Measurements from ENCODE around the gene TMEFF2.

The TMEFF2 gene

GRCh38 chr2:192218377-192218776, 23.6 kb upstream of the TMEFF2 start:
- no peaks in the 10 kb centered on the region for H4K20me1 ChIP-seq (ENCODE audit: insufficient read depth, low read length, poor library complexity, severe bottlenecking)
- H3K4me1 ChIP-seq (ENCODE audit: insufficient read depth, low read length, poor library complexity, severe bottlenecking) = no peaks in the 10 kb centered on the region
- H3K4me2 ChIP-seq (ENCODE audit: low read depth, low read length, poor library complexity, severe bottlenecking) = no peak overlapping the region
- H2AFZ ChIP-seq (ENCODE audit: low read length) = no peak overlapping the region
- H3F3A ChIP-seq (ENCODE audit: low read depth) = no peaks in the 10 kb centered on the region
- no peaks in the 10 kb centered on the region for H3K9me3 ChIP-seq (ENCODE audit: insufficient read depth, low read depth, low read length)
- H3K79me2 ChIP-seq (ENCODE audit: insufficient read depth, low read length) = no peaks in the 10 kb centered on the region
- H3K36me3 ChIP-seq (ENCODE audit: insufficient read depth, low read length) = no peaks in the 10 kb centered on the region
- no peak overlapping the region for H3K4me3 ChIP-seq (ENCODE audit: low read length, poor library complexity, severe bottlenecking)
- H3K27me3 ChIP-seq (ENCODE audit: insufficient read depth, low read length, poor library complexity, severe bottlenecking) = no peaks in the 10 kb centered on the region
- TF ChIP-seq EZH2phosphoT487 (IDR thresholded peaks at IDR 0.05; ENCODE audit: borderline replicate concordance) (no peak), CTCF (conservative IDR thresholded peaks at IDR 0.05; ENCODE audit: low read length) (no peak)
- no peaks in the 10 kb centered on the region for H3K9me2 ChIP-seq (replicated peaks; ENCODE audit: low read depth, low read length)
- no peak overlapping the region for H3K9ac ChIP-seq (ENCODE audit: low read depth, low read length, poor library complexity, severe bottlenecking)

- no peaks in the 10 kb centered on the region for H3K79me2 ChIP-seq (ENCODE audit: insufficient read depth, low read length)
- H3K27me3 ChIP-seq (ENCODE audit: insufficient read depth, low read length, poor library complexity, severe bottlenecking) = no peaks in the 10 kb centered on the region
- H3F3A ChIP-seq (ENCODE audit: low read depth) = no peaks in the 10 kb centered on the region
- H3K4me2 ChIP-seq (ENCODE audit: low read depth, low read length, poor library complexity, severe bottlenecking) = no peak overlapping the region
- H3K9ac ChIP-seq (ENCODE audit: low read depth, low read length, poor library complexity, severe bottlenecking) = no peak overlapping the region
- H3K9me3 ChIP-seq (ENCODE audit: insufficient read depth, low read depth, low read length) = no peaks in the 10 kb centered on the region
- H3K9me2 ChIP-seq (replicated peaks; ENCODE audit: low read depth, low read length) = no peaks in the 10 kb centered on the region
- no peaks in the 10 kb centered on the region for H4K20me1 ChIP-seq (ENCODE audit: insufficient read depth, low read length, poor library complexity, severe bottlenecking)
- no peaks in the 10 kb centered on the region for H3K4me1 ChIP-seq (ENCODE audit: insufficient read depth, low read length, poor library complexity, severe bottlenecking)
- no peaks in the 10 kb centered on the region for H3K36me3 ChIP-seq (ENCODE audit: insufficient read depth, low read length)
- no peak overlapping the region for H3K4me3 ChIP-seq (ENCODE audit: low read length, poor library complexity, severe bottlenecking)
- no peak for TF ChIP-seq EZH2phosphoT487 (IDR thresholded peaks at IDR 0.05; ENCODE audit: borderline replicate concordance)
- no peak overlapping the region for H2AFZ ChIP-seq (ENCODE audit: low read length)
Observed at GRCh38 chr2:192216336-192216735, 21.6 kb upstream of the TMEFF2 start.

GRCh38 chr2:192215096-192215877, 20.6 kb upstream of the TMEFF2 start:
- no peaks in the 10 kb centered on the region for H3K4me1 ChIP-seq (ENCODE audit: insufficient read depth, low read length, poor library complexity, severe bottlenecking)
- no peaks in the 10 kb centered on the region for H3K79me2 ChIP-seq (ENCODE audit: insufficient read depth, low read length)
- H3K9ac ChIP-seq (ENCODE audit: low read depth, low read length, poor library complexity, severe bottlenecking) = no peak overlapping the region
- H3F3A ChIP-seq (ENCODE audit: low read depth) = no peaks in the 10 kb centered on the region
- no peaks in the 10 kb centered on the region for H3K27me3 ChIP-seq (ENCODE audit: insufficient read depth, low read length, poor library complexity, severe bottlenecking)
- TF ChIP-seq CTCF (conservative IDR thresholded peaks at IDR 0.05; ENCODE audit: low read length) (no peak), EZH2phosphoT487 (IDR thresholded peaks at IDR 0.05; ENCODE audit: borderline replicate concordance) (no peak)
- no peak overlapping the region for H2AFZ ChIP-seq (ENCODE audit: low read length)
- no peak overlapping the region for H3K4me3 ChIP-seq (ENCODE audit: low read length, poor library complexity, severe bottlenecking)
- H4K20me1 ChIP-seq (ENCODE audit: insufficient read depth, low read length, poor library complexity, severe bottlenecking) = no peaks in the 10 kb centered on the region
- no peaks in the 10 kb centered on the region for H3K9me3 ChIP-seq (ENCODE audit: insufficient read depth, low read depth, low read length)
- no peak overlapping the region for H3K4me2 ChIP-seq (ENCODE audit: low read depth, low read length, poor library complexity, severe bottlenecking)
- no peaks in the 10 kb centered on the region for H3K36me3 ChIP-seq (ENCODE audit: insufficient read depth, low read length)
- no peaks in the 10 kb centered on the region for H3K9me2 ChIP-seq (replicated peaks; ENCODE audit: low read depth, low read length)

GRCh38 chr2:192208848-192209247, 14.1 kb upstream of the TMEFF2 start:
- Histone ChIP-seq H3K4me1 (ENCODE audit: insufficient read depth, low read length, poor library complexity, severe bottlenecking) (no peaks in the 10 kb centered on the region), H4K20me1 (ENCODE audit: insufficient read depth, low read length, poor library complexity, severe bottlenecking) (no peaks in the 10 kb centered on the region), H2AFZ (ENCODE audit: low read length) (no peak overlapping the region), H3F3A (ENCODE audit: low read depth) (no peaks in the 10 kb centered on the region), H3K36me3 (ENCODE audit: insufficient read depth, low read length) (no peaks in the 10 kb centered on the region), H3K79me2 (ENCODE audit: insufficient read depth, low read length) (no peaks in the 10 kb centered on the region), H3K9me3 (ENCODE audit: insufficient read depth, low read depth, low read length) (no peaks in the 10 kb centered on the region), H3K4me3 (ENCODE audit: low read length, poor library complexity, severe bottlenecking) (no peak overlapping the region), H3K9me2 (replicated peaks; ENCODE audit: low read depth, low read length) (no peaks in the 10 kb centered on the region), H3K27me3 (ENCODE audit: insufficient read depth, low read length, poor library complexity, severe bottlenecking) (no peaks in the 10 kb centered on the region), H3K4me2 (ENCODE audit: low read depth, low read length, poor library complexity, severe bottlenecking) (no peak overlapping the region), H3K9ac (ENCODE audit: low read depth, low read length, poor library complexity, severe bottlenecking) (no peak overlapping the region)
- TF ChIP-seq EZH2phosphoT487 (IDR thresholded peaks at IDR 0.05; ENCODE audit: borderline replicate concordance) = no peak
- TF ChIP-seq CTCF (conservative IDR thresholded peaks at IDR 0.05; ENCODE audit: low read length) = no peak

Data from Loucy (cell line).